Stimulated activated CD4-positive, alpha-beta T cell treated with anti-CD3 and anti-CD28 coated beads, Interleukin-12 subunit alpha, Interleukin-12 subunit beta, amount 100 ng/mL, for 48 hours (primary cell): ENCODE results near the gene SCD5.

Source experiments
- DNase-seq, 3 donors: peaks; one replicate each; pipeline ENCODE4 v3.0.0-alpha.2; 2020; ENCODE audit warnings: low read depth in 2 of 3, low spot score in 1 of 3

SCD5 gene

DNA sequence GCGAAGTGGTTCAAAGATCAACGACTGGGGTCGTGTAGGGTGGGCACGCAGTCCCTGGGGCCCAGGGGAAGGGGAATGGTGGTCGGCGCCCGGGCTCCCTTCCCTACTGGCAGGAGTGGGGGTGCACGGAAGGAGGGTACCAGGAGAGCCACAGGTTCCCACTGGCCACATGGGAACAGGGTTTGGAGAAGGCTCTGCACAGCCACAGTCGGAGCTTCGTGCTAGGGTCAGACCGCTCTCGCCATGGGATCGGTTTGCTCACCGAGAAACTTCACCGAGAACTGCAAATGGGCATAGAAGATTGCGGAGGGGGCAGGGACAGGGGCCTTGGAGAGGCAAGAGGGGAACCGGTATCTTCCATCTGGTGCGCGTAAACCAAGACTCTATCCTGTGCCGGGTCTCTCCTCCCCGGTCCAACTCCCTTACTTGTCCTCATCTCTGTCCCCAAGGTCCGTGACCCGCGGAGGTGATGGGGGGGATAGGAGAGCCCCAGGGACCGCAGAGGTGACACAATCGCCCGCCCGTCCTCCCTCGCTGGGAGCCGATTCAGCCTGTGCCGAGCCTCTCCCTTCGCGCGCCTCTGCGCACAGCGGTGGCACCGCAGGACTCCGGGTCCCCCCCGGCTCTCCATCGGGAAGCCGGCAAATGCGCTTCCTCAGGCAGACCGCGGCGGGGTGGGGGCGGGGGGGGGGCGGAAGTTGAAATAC is 1.0 kb downstream of the SCD5 start:
- DNase-seq = no peak

DNA sequence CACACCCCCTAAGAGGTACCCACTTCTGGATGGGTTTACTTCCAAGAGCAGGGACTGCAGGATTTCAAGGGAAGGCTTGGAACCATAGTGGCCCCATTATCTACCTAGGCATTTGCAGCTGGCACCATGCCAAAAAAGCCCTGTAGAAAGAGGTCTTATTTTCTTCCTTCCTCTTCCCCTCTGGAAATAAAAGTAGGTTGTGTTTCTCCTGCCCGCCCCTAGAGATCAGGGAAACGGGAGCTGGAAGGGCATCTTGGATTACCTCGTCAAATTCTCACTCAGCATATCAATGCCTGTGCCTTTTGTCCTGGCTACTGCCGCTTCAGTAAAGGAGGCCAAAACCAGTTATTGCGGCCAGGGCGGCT is 1.6 kb downstream of the SCD5 start:
- DNase-seq = no peak

DNA sequence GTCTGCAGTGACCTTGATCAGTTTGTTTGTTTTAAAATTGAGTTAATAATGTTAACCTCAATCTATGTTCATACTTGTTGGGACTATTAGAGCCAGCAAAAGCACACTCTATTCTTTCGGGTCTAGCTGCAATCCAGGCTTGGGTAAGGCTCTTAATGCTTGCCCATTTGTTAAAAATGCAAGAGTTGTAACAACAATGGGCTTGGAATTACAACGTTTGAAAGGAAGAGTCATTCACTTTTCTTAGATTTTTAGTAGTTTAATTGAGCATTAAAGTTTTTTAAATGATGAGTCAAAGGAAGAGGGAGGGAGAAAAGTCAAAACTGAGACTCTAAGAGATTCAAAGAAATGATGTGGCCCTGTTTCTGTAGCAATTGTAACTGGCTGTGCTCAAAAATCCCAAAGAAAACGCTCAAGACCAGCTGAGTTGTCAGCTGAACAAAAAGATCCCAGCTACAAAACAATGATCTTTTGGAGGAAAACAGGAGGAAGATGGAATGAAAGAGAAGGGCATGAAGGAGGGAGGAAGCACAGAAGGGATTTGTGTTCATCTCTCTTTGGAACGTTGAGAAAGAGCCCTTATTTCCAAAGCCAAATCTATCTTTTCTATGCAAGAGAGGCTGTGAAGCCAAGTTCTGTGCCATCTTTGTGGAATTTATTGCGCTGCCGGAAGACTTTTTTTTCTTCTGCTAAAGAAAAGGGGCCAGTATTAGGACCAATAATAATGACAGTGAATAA is 5.5 kb downstream of the SCD5 start:
- DNase-seq = no peak

DNA sequence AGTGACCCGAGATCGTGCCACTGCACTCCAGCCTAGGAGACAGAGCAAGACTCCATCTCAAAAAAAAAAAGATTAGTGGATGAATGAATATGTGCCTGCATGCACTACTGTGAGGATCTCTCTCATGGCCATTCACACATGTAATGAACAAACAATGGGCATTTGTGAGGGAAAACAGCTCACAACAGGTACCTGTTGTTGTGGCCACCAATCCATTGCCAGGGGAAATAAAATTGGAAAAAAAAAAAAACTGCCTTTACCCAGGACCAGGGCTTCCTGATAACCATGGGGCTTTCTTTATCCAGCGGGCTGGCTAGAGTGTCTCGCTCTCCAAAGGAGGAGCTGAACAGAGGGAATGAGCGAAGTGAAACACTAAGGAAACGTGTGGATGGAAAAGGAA is 7.4 kb downstream of the SCD5 start:
- DNase-seq = no peak

DNA sequence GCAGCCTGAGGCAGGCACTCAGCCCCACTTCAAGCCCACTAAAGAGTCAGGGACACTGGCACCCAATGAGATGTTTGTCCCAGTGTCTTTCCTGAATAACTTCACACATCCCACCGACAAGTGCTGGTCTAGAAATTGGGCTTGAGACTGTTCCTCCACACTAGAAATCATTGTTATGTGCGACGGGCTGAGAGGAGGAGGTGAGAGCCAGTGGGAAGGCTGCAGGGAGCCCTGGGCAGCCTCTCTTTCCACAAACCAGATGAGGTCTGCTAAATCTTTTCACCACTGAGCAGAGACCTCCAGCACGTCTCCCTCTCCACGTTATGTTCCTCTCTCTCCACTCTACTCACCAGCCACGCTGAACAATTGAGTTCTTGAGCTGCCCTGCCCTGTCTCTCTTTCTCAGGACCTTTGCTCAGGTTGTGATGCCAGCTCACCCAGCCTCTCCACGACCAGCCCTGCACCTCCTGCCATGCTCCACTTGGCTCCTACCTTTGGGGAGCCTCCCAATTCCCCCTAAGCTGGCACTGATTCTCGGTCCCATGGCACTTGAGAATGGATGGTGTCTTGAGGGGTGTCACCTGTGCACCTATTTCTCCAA is 8.4 kb downstream of the SCD5 start:
- DNase-seq = no peak

DNA sequence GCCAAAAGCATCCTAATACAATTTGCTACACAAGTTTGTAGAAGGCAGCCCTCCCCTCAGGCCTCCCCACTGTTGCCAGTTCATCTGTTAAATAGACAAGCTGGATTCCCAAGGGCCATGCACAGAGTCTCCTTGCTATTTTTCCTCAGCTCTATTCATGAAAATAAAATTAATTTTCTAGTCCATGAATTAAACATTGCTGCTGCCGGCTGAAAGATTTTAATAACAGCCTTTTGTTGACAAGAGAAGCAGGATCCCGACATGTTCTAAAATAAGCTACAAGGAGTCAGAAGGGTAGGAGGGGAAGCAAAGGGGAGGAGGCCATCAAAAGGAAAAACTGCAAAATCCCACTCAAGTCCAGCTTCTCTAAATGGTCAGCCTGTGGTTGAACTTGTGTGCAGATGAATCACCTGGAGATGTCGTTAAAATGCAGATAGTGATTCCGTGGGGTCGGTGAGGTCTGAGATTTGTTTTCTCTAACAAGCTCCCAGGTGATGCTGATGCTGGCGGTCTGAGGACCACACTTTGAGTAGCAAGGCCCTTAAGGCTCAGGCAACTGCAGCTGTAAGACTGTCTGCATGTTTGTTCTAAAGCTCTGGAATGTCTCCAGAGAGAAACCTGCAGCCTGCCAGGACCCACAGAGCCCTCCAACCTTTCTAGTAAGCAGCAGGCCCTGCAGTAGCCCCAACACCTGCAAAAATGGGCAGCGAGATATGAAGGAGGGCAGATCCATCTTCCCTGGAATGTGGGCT is 9.4 kb downstream of the SCD5 start:
- no peak for DNase-seq

DNA sequence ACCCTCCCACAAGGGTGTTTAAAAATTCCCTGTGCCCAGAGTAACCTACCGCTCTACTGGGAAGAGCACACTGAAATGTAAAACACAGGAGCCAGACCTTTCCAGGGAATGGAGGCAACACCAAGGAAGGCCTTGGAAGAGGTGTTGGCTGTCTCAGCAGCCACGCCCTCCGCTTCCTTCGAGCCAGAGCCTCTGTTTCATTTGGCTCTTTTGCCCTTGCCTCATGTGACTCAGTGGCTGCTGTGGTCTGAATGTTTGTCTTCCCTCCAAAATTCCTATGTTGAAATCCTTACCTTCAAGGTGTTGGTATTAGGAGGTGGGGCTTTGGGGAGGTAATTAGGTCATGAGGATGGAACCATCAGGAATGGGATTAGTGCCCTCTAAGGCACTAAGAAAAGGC is 11.3 kb downstream of the SCD5 start:
- DNase-seq = no peak

DNA sequence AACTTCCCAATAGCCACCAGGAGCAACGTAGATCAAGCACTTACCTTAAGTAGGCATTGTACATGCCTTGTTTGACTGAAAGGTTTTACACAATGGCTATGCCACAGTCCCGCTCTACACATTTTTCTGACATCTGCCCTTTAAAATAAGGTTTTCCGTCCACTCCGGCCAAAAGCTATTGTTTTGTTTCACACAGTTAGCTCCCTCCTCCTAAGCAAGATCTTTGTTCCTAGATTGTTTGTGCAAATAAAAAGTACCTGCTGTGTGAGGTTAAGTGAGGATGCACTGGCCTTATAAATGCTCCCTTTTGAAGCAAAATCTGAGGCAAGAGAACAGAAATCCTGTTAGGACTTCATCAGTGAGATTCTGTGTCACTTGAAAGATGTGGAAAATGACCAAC is 11.8 kb downstream of the SCD5 start:
- DNase-seq = no peak

DNA sequence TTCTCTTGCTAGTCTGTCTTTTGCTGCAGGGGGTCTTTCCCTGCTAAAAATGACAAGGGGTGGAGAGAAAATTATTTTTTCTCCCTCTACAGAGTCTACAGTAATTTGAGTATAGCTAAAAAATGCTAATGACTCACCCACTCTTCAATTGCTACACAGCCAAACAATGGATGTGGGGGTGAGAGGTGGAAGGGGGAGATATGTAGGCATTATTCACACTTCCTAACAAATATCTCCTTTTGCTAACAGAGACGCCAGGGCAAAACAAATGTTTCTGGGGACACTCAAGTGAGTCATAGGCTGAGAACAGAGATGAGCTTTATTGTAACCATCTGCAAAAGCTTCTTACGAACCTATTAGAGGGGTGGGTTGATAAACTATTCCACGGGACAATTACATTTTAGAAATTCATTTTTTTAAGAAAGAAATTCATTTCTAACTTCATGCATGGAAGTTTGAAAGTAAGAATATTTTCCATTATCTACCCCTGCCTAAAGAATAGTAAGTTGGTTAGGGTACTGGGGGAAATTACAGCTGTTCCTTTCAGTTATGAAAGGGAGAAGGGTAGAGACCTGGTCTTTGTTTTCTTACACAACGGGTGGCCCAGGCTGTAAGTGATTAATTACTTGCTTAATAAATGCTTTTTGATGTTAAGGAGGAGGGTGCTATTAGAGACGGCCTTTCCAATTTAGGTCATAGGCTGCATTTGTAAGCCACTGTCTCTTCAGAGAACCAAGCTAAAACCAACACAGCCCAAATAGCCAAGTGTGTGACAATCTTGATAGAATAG is 12.8 kb downstream of the SCD5 start:
- no peak for DNase-seq

DNA sequence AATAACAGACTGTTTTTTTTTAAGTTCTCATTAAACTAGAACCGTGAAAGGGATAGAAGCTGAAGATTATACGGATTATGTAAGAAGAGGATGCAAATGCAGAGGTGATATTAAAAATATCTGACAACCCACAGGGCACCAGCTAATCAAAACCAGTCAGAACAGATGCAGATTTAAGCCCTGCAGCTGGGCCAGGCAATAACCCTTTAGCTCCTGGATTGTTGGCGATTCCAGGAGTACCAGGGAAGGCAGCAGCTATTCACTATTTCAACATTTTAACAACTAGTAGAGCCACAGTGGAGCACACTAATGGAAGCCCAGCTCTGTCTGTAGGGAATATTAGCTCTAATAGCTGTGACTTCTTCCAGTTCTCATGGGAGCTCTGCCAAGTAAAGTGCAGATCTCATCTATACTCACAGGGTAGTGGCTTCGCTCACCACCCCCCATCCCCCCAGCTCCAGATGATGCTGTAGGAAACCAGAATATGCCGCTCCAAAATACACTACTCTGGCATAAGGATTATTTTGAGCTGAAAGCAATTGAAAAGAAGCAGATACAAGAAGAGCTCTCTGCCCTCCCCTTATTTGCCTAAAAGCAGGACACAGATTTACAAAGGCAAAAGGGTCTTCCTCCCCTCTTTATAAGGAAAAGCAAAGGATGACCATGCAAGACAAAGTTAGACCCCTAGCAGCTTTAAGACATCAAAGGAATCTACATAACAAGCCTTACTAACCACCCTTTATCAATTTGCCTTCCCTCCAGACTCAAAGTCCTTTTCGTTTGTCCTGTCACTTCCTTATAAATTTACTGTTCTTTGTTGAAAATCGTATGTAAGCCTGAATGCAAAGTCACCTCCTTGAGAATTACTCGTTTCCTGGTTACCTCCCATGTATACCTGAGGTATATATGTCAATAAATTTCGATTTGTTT is 13.7 kb downstream of the SCD5 start:
- DNase-seq = no peak

DNA sequence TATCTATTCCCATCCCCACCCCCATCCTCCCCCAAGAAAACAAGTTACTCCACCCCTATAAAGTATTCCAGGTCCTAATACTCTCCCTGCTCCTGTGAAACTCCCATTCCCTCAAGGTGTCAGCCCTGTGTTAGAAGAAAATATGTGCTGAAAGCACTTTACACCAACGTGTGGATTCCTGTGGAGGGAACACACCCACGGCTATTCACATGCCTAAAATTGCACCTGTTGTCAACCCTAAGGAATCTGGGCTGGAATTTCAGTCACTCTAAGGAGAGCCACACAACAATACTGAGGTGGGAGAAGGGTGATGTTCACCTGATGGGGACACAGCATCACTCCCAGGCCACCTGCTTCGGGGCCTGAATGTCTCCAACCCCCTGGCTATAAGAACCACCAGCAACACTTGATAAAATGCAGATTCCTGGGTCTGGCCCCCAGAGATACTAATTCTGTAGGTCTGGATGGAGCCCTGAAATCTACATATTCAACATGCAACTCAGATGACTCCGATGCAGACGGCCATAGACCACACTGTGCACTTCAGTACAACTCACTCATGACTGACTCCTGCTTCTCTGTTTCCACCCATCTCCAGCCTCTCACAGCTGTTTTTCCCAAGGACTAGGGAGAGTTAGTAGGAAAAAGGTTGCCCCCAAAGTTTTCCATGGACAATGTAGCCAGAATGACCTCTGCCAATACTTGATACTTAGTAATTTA is 15.8 kb downstream of the SCD5 start:
- DNase-seq = no peak

DNA sequence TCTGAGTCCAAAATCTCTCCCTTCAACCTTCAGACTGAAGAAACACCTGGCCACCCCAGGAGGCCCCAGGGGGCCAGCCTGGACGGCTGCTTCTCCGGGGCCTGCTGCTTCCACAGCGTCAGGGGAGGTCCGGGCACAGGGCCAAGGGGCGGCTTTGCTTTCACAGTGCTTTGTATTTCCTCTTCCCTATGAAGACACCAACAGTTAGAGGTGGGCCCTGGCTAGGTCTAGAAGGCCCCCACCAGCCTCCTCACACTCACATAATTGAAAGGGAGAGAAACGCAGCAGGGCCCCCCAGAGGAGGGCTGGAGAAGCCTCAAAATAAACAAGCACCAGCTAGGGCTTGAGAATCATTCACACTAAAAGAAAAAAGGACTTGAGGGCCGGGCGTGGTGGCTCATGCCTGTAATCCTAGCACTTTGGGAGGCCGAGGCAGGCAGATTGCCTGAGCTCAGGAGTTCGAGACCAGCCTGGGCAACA is 17.8 kb downstream of the SCD5 start:
- DNase-seq = no peak

DNA sequence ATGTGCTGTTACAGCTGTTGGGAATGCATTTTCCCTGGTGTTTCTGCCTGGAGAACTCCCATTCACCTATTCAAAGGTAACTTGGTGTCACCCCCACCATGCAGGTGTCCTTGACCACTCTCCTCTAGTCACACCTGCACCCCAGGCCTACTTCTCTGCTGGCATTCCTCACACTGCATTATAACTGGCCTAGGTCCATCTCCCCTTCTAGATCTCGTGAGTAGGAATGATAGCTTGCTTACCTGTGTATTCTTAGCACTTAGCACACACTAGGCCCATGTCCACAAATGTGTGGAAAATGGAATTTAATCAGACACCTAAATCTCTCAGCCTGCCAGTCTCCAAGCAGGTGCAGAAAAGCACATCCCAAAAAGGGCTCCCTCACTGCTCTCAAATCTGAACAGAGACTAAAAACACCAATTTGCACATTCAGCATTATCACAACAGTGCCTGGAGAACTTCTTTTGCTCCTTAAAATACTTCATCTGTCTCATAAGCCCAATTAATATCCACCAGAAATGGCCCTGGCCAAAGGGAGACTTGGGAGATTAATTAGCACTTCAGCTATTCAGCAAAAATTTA is 18.3 kb downstream of the SCD5 start:
- no peak for DNase-seq

DNA sequence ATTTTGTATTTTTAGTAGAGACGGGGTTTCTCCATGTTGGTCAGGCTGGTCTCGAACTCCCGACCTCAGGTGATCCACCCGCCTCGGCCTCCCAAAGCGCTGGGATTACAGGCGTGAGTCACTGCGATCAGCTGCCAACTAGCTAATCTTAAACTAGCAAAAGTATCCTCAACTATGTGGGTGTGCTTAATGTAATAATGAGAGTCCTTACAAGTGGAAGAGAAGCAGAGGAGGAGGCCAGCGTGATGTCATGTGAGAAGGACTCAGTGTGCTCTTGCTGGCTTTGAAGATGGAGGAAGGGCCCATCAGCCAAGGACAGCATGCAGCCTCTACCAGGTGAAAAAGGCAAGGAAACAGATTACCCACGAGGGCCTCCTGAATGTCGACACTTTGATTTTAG is 19.6 kb downstream of the SCD5 start:
- no peak for DNase-seq

DNA sequence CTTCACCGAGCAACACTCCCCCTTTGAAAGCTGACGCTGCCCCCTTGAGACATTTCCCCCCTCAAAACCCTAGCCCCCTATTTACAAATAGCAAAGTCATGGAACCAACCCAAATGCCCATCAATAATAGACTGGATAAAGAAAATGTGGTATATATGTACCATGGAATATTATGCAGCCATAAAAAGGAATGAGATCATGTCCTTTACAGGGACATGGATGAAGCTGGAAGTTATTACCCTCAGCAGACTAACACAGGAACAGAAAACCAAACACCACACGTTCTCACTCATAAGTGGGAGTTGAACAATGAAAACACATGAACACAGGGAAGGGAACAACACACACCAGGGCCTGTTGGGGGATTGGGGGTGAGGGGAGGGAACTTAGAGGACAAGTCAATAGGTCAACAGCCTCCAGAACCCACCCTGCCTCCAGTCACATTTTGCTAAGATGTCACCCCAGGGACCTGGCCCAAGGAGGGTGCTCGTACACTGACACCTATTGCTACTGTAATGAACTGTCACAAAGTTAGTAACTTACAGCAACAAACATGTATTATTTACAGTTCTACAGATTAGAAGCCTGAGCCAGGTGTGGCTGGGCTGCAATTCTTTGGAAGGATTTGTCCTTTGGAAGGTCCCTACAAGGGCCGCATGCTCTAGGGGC is 20.6 kb downstream of the SCD5 start:
- DNase-seq = no peak

DNA sequence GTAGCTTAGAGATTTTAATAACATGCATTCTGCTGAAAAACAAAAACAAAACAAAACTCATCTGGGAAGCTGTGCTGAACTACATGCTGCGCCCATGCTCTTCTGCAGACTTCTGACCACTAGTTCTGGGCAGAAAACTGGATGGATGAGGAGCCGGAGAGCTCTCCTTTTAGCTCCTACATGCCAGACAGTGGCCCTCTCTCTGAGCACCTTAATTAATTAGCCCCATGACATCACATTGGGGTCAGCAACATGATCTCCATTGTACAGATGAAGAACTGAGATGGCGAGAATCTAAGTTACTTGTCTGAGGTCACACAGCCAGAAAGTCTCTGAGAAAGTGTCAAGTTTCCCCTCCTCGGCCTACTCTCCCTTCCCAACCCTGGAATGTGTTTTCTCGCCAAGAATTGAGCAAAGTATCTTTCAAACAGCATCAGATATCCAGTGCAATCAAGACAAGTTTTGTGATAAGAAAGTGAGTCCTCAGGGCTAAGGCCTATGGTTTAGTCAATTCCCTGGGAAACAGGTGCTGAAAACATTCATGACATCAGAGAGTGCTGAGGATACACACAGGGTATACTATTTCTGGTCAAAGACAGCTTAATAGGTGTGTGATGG is 21.6 kb downstream of the SCD5 start:
- DNase-seq = no peak

DNA sequence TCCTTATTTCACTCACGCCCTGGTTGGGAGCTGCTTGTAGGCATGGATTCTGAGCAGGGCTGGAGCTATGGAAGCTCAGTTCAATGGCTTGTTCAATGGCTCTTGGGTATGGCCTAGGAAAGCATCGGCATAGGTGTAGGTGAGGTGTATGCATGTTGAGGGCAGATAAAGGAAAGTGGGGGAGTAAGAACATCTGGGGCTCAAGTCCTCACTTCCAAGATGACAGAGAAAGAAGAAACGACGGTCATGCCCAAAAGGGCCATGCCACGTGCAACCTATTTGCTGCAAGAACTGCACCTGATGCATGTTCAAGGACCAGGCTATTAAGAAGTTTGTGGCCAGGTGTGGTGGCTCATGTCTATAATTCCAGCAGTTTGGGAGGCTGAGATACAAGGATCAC is 23.4 kb downstream of the SCD5 start:
- DNase-seq = no peak

DNA sequence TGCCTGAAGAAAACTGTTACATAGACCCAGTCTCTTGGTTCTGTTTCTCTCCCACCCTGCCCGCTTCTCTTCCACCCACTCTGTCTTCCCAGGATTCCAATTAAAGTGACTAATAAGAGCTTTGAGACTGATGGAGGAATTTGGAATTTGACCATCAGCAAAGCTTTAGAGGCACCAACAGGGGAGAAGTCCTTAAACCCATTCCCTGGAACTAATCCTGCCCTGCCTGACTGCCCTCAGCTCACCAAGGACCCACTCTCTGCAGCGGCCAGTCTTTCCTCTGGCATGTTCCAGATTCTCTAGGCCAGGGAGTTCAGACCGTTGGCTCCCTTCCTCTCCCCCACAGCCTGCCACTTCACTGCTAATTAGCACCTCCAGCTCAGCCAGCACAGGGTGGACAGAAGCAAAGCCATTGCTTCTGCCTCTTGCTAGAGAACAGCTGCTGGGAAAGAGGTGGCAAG is 23.9 kb downstream of the SCD5 start:
- no peak for DNase-seq
